Fibroblast of the aortic adventitia (primary cell): ENCODE data around the gene PSTPIP1. TPM values are rescaled to one million over a fixed set of nuclear protein-coding genes. Genes with fewer than 3 reads are reported as not detected.

Experiments
- DNase-seq: peaks from one replicate; pipeline ENCODE4 v3.0.0-alpha.2; 2010; ENCODE audit warnings: low read depth
- H3K4me3 ChIP-seq: 2 replicates; pipeline ENCODE4 v1.5.1; 2011; ENCODE audit warnings: low read depth, mild to moderate bottlenecking, control low read depth, low read length, moderate library complexity
- CTCF ChIP-seq: IDR thresholded peaks from 2 replicates; pipeline ENCODE4 v1.5.1; 2011; ENCODE audit warnings: mild to moderate bottlenecking, low read length, control low read depth, inconsistent platforms; ENCODE audit not compliant: insufficient read depth
- total RNA-seq: library from RNA; depleted of rRNA; stranded (reverse); fragments of >200 nt; gene quantifications from 2 replicates; pipeline ENCODE4 v1.2.3, GENCODE V29; 2012; ENCODE audit warnings: low replicate concordance

Gene PSTPIP1
- total RNA-seq, 1 donor = 0.18 TPM

- no peak for TF ChIP-seq CTCF
- no peak overlapping the region for H3K4me3 ChIP-seq
- no peak for DNase-seq
Observed at GRCh38 chr15:77042955-77043920, 48.3 kb downstream of the PSTPIP1 start.

- no peak for TF ChIP-seq CTCF
- no peak overlapping the region for H3K4me3 ChIP-seq
- DNase-seq = no peak
Observed at GRCh38 chr15:77044228-77045042, 49.5 kb downstream of the PSTPIP1 start.

GRCh38 chr15:77045985-77046384 lies 51.1 kb downstream of the PSTPIP1 start:
- TF ChIP-seq CTCF = no peak
- no peak for DNase-seq
- no peak overlapping the region for H3K4me3 ChIP-seq

- no peak for TF ChIP-seq CTCF
- no peak for DNase-seq
Observed at GRCh38 chr15:77046704-77047412, 51.9 kb downstream of the PSTPIP1 start.

GRCh38 chr15:77048135-77048876 lies 53.4 kb downstream of the PSTPIP1 start:
- no peak for TF ChIP-seq CTCF
- H3K4me3 ChIP-seq = no peak overlapping the region
- peak; percentile 47 for DNase-seq

More at GRCh38 chr15:77046704-77047412, 51.9 kb downstream of the PSTPIP1 start:
- no peak overlapping the region for H3K4me3 ChIP-seq

- TF ChIP-seq CTCF = no peak
- no peak overlapping the region for H3K4me3 ChIP-seq
- DNase-seq = no peak
Observed at GRCh38 chr15:77052556-77052955, 57.6 kb downstream of the PSTPIP1 start.
